ENCODE data around the gene WDR88. TPM values are rescaled to one million over a fixed set of nuclear protein-coding genes. Genes with fewer than 3 reads are reported as not detected.

WDR88 gene
- total and polyA plus RNA-seq, 2 of the 8 experiments (the other 6 are each of a cell fraction or from before 2014, with no cell fraction given), result not detected

DNA sequence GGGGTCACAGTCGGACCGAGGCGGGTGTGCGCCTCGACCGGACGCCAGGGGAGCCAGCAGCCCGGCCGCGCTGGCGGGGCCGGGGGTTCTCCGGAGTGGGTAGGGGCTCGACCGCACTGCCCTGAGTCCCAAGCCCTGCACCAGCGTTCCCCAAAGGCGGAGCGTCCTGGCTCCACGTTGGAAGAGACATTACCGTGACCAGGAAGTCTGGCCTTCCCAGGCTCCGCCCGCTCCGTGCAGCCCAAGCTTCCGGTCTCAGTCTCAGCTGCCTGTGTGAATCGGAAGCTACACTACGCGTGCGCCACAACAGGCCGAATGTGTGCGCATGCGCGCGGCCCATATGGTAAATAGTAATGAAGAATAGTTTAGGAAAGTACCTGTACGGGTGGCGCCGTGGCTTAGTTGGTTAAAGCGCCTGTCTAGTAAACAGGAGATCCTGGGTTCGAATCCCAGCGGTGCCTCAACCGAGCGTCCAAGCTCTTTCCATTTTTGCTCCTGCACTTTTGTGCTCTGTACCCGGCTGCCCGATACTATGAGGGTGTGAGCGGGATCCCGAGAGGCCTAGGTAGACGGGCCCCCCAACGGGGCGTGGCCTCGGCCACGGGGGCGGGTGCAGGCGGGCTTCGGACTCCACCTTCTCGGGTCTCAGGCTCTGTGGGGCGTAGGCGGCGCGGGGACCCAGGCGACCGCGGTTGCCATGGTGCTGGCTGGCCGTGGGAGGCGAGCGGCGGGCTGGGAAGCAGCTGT, 44.9 kb downstream of the WDR88 start (continued):
- TF ChIP-seq ZNF274 (IDR thresholded peaks at IDR 0.05; ENCODE audit: borderline replicate concordance, extremely low read depth, low read length), result no peak
- TF ChIP-seq ASH2L (IDR thresholded peaks at IDR 0.05; ENCODE audit: low read length), result peak; percentile 97
- no peak for TF ChIP-seq KDM5A (IDR thresholded peaks at IDR 0.05; ENCODE audit: low read length)
- no peak for TF ChIP-seq CBX8 (IDR thresholded peaks at IDR 0.05; ENCODE audit: borderline replicate concordance, low read depth, low read length)
- TF ChIP-seq TEAD4 (IDR thresholded peaks at IDR 0.05; ENCODE audit: low read depth, low read length), result peak; percentile 59; the same call in 1 of the 2 replicates
- no peak for TF ChIP-seq SP2 (IDR thresholded peaks at IDR 0.05; ENCODE audit: low read length)
- TF ChIP-seq CHD2 (IDR thresholded peaks at IDR 0.05; ENCODE audit: low read length), result no peak
- TF ChIP-seq SAP30 (IDR thresholded peaks at IDR 0.05; ENCODE audit: insufficient read depth, insufficient replicate concordance, low read length), result peak; percentile 16
- 0 out of 3 replicates have a peak, but pooled peaks of 1 of the 2 experiments have one; percentile 33 for TF ChIP-seq EP300 (IDR thresholded peaks at IDR 0.05; ENCODE audit: borderline replicate concordance in 1 of 2, low read depth in 2 of 2, low read length in 2 of 2)
- TF ChIP-seq NRF1 (IDR thresholded peaks at IDR 0.05; ENCODE audit: low read depth, low read length), result peak; percentile 97
- TF ChIP-seq CEBPB (IDR thresholded peaks at IDR 0.05; ENCODE audit: low read depth, low read length), result no peak

Data from H1 (cell line).